Lower lobe of right lung (tissue), 2 donors: ENCODE data around the gene DNAH9. TPM values are rescaled to one million over a fixed set of nuclear protein-coding genes. Genes with fewer than 3 reads are reported as not detected.

Source experiments
- ATAC-seq, 2 donors: fragments of 200-7000 bp; cut with Tn5 transposase; one replicate each; pipeline ENCODE4 v1.9.1; 2020 to 2022; ENCODE audit warnings: mild to moderate bottlenecking in 2 of 2, moderate library complexity in 2 of 2
- DNase-seq: peaks from one replicate; pipeline ENCODE4 v3.0.0-alpha.2; 2020
- H3K27ac ChIP-seq: fragments of 200-600 bp; one replicate; pipeline ENCODE4 v1.8.0; 2022
- H3K27me3 ChIP-seq: fragments of 200-600 bp; one replicate; pipeline ENCODE4 v1.8.0; 2022; ENCODE audit warnings: low read depth
- H3K36me3 ChIP-seq: fragments of 200-600 bp; one replicate; pipeline ENCODE4 v1.8.0; 2022; ENCODE audit warnings: mild to moderate bottlenecking
- H3K4me1 ChIP-seq: fragments of 200-600 bp; one replicate; pipeline ENCODE4 v1.8.0; 2022
- H3K4me3 ChIP-seq: fragments of 200-600 bp; one replicate; pipeline ENCODE4 v1.8.0; 2022; ENCODE audit warnings: mild to moderate bottlenecking
- H3K9me3 ChIP-seq: fragments of 200-600 bp; one replicate; pipeline ENCODE4 v1.8.0; 2022
- CTCF ChIP-seq: fragments of 200-600 bp; IDR thresholded peaks from one replicate; pipeline ENCODE4 v1.8.0; 2022; ENCODE audit warnings: antibody characterized with exemption, mild to moderate bottlenecking
- intact Hi-C: fragments of 100-400 bp; cut with DNase I; formaldehyde crosslinking; loops from one replicate; pipeline ENCODE4 v1.11.0; 2022
- total RNA-seq: library from RNA; stranded (reverse); fragmentation: NEBNext Ultra II Directional; extraction: Animal tissue kit (Norgen Biotek cat#: 25700); gene quantifications from one replicate; pipeline ENCODE4 v1.2.1, GENCODE V29; 2021
- donor health status: DM: no; HTN: yes; CAD: no; lungs with severe emphysema.

The DNAH9 gene
- total RNA-seq, 1 donor from 2014 or later = 22.3 TPM

GRCh38 chr17:11637796-11638195, 39.5 kb downstream of the DNAH9 start:
- no peak for TF ChIP-seq CTCF
- H3K4me1 ChIP-seq = no peaks in the 10 kb centered on the region
- H3K4me3 ChIP-seq = no peak overlapping the region
- DNase-seq (no peak), ATAC-seq (no peak)
- intact Hi-C loops = no loop called here
- no peak overlapping the region for H3K27ac ChIP-seq
- no peaks in the 10 kb centered on the region for H3K9me3 ChIP-seq
- H3K27me3 ChIP-seq = no peaks in the 10 kb centered on the region
- no peaks in the 10 kb centered on the region for H3K36me3 ChIP-seq

DNA sequence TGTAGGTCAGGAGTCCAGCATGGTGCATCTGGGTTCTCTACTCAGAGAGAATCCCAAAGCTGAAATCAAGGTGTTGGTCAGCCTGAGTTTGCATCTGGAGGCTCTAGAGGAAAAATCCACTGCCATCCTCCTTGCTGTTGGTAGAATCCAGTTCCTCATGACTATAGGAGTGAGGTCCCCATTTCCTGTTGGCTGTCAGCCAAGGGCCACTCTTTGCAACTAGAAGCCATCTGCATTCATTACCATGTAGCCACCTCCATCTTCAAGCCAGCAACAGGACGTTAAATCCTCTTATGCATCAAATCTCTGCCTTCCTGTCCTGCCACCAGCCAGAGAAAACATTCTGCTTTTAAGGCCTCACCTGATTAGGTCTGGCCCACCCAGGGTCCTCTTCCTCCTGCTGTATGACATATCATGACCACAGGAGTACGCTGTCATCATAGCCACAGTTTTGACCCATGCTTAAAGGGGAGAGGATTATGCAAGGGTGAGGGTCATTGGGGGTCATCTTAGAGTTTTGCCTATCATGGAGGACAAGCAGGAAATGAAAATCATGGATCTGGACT, 40.5 kb downstream of the DNAH9 start:
- TF ChIP-seq CTCF = no peak
- DNase-seq (no peak), ATAC-seq (no peak)
- Histone ChIP-seq H3K27me3 (no peaks in the 10 kb centered on the region), H3K36me3 (no peaks in the 10 kb centered on the region), H3K9me3 (no peaks in the 10 kb centered on the region), H3K4me1 (no peaks in the 10 kb centered on the region), H3K4me3 (no peak overlapping the region), H3K27ac (no peak overlapping the region)
- intact Hi-C loops = no loop called here

DNA sequence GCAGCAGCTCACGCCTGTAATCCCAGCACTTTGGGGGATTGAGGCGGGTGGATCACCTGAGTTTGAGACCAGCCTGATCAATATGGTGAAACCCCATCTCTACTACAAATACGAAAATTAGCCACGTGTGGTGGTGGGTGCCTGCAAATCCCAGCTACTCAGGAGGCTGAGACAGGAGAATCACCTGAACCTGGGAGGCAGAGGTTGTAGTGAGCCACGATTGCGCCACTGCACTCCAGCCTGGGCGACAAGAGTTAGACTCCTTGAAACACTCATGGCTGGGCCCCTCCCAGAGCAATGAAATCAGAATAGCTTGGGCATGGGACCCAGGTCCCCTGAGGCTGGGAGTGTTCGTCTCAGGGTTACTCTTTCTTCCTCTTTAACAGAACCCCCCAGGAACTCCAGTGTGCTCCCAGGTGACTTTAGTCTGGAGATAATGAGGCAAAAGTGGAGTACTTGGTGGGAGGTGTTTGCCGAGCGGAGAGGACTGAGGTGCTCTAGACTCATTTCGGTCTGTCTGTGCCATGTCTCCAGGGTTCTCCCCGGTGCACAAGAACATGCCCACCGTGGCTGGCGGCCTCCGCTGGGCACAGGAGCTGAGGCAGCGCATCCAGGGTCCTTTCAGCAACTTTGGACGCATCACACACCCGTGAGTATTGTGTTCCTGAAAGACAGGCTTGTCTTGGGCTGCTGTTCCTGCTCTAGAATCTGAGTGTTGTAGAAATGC, 41.6 kb downstream of the DNAH9 start:
- H3K27me3 ChIP-seq = no peaks in the 10 kb centered on the region
- DNase-seq = no peak
- H3K27ac ChIP-seq = no peak overlapping the region
- no peaks in the 10 kb centered on the region for H3K9me3 ChIP-seq
- no peak for TF ChIP-seq CTCF
- no peaks in the 10 kb centered on the region for H3K36me3 ChIP-seq
- ATAC-seq = no peak
- peaks cover 7% of the 10 kb centered on the region for H3K4me1 ChIP-seq
- intact Hi-C loops = no loop called here
- no peak overlapping the region for H3K4me3 ChIP-seq

- no peak for TF ChIP-seq CTCF
- Histone ChIP-seq H3K36me3 (no peaks in the 10 kb centered on the region), H3K4me1 (peaks cover 7% of the 10 kb centered on the region), H3K27ac (no peak overlapping the region), H3K9me3 (no peaks in the 10 kb centered on the region), H3K27me3 (no peaks in the 10 kb centered on the region), H3K4me3 (no peak overlapping the region)
- no peak for DNase-seq
- intact Hi-C loops = no loop called here
- ATAC-seq = no peak
These were observed 42.2 kb downstream of the DNAH9 start for GRCh38 chr17:11640463-11640814.

- TF ChIP-seq CTCF = no peak
- Histone ChIP-seq H3K9me3 (no peaks in the 10 kb centered on the region), H3K36me3 (no peaks in the 10 kb centered on the region), H3K4me3 (no peak overlapping the region), H3K27me3 (no peaks in the 10 kb centered on the region), H3K4me1 (peaks cover 7% of the 10 kb centered on the region), H3K27ac (no peak overlapping the region)
- intact Hi-C loops = no loop called here
- no peak for DNase-seq
- no peak for ATAC-seq
These were observed 43.4 kb downstream of the DNAH9 start for GRCh38 chr17:11641521-11642275.
